ENCODE results near the gene NKX2-3.

Gene NKX2-3

GRCh38 chr10:99569253-99569939 lies 36.7 kb downstream of the NKX2-3 start:
- Histone ChIP-seq H3K36me3 (ENCODE audit: control insufficient read depth, insufficient read depth, low read length) (no peaks in the 10 kb centered on the region), H3K27me3 (ENCODE audit: insufficient read depth, low read length, poor library complexity) (no peaks in the 10 kb centered on the region), H3K18ac (ENCODE audit: low read length) (no peak overlapping the region), H3K79me1 (ENCODE audit: low read length) (no peaks in the 10 kb centered on the region), H3K27ac (ENCODE audit: low read depth, low read length) (no peak overlapping the region), H2BK120ac (ENCODE audit: low read depth, low read length) (no peak overlapping the region), H2BK15ac (replicated peaks; ENCODE audit: low read depth) (no peak overlapping the region), H3K4me2 (ENCODE audit: low read length) (no peak overlapping the region), H3K4ac (ENCODE audit: low read depth, low read length) (no peak overlapping the region), H3K56ac (ENCODE audit: low read length) (peak overlapping the region; percentile 44), H3K9ac (ENCODE audit: low read length) (no peak overlapping the region), H3K4me1 (ENCODE audit: control insufficient read depth, low read depth, low read length) (peaks cover 3% of the 10 kb centered on the region), H4K8ac (ENCODE audit: low read depth, low read length) (no peak overlapping the region), H3K79me2 (ENCODE audit: control insufficient read depth, insufficient read depth, low read length) (no peaks in the 10 kb centered on the region), H3K4me3 (ENCODE audit: low read length) (no peak overlapping the region), H4K5ac (ENCODE audit: low read length) (no peak overlapping the region), H3K23ac (ENCODE audit: low read length) (no peak overlapping the region), H2AK5ac (ENCODE audit: low read length) (no peak overlapping the region), H2BK5ac (ENCODE audit: low read length) (no peak overlapping the region)
- peak; percentile 50 for DNase-seq
- no CpG with 5 or more reads among the region's 11 CpGs for WGBS (ENCODE audit: extremely low coverage, insufficient coverage, low lambda C conversion rate)

- no peak overlapping the region for H3K56ac ChIP-seq (ENCODE audit: low read length)
- no peak overlapping the region for H3K9ac ChIP-seq (ENCODE audit: low read length)
- H3K4me1 ChIP-seq (ENCODE audit: control insufficient read depth, low read depth, low read length) = peaks cover 3% of the 10 kb centered on the region
- H4K8ac ChIP-seq (ENCODE audit: low read depth, low read length) = no peak overlapping the region
- H2AK5ac ChIP-seq (ENCODE audit: low read length) = no peak overlapping the region
- H3K27me3 ChIP-seq (ENCODE audit: insufficient read depth, low read length, poor library complexity) = no peaks in the 10 kb centered on the region
- no peak for DNase-seq
- no peaks in the 10 kb centered on the region for H3K36me3 ChIP-seq (ENCODE audit: control insufficient read depth, insufficient read depth, low read length)
- H2BK15ac ChIP-seq (replicated peaks; ENCODE audit: low read depth) = no peak overlapping the region
- H3K4ac ChIP-seq (ENCODE audit: low read depth, low read length) = no peak overlapping the region
- no peaks in the 10 kb centered on the region for H3K79me1 ChIP-seq (ENCODE audit: low read length)
- no peaks in the 10 kb centered on the region for H3K79me2 ChIP-seq (ENCODE audit: control insufficient read depth, insufficient read depth, low read length)
- H4K5ac ChIP-seq (ENCODE audit: low read length) = no peak overlapping the region
- H2BK5ac ChIP-seq (ENCODE audit: low read length) = no peak overlapping the region
- H3K4me2 ChIP-seq (ENCODE audit: low read length) = no peak overlapping the region
- H2BK120ac ChIP-seq (ENCODE audit: low read depth, low read length) = no peak overlapping the region
- H3K27ac ChIP-seq (ENCODE audit: low read depth, low read length) = no peak overlapping the region
- H3K4me3 ChIP-seq (ENCODE audit: low read length) = no peak overlapping the region
- H3K18ac ChIP-seq (ENCODE audit: low read length) = no peak overlapping the region
- no peak overlapping the region for H3K23ac ChIP-seq (ENCODE audit: low read length)
Observed at GRCh38 chr10:99569961-99570360, 37.2 kb downstream of the NKX2-3 start.

GRCh38 chr10:99571816-99572215 lies 39.1 kb downstream of the NKX2-3 start:
- Histone ChIP-seq H3K27ac (ENCODE audit: low read depth, low read length) (no peak overlapping the region), H3K4me3 (ENCODE audit: low read length) (no peak overlapping the region), H4K8ac (ENCODE audit: low read depth, low read length) (no peak overlapping the region), H3K27me3 (ENCODE audit: insufficient read depth, low read length, poor library complexity) (no peaks in the 10 kb centered on the region), H2BK5ac (ENCODE audit: low read length) (no peak overlapping the region), H3K4ac (ENCODE audit: low read depth, low read length) (no peak overlapping the region), H3K23ac (ENCODE audit: low read length) (no peak overlapping the region), H4K5ac (ENCODE audit: low read length) (no peak overlapping the region), H3K4me1 (ENCODE audit: control insufficient read depth, low read depth, low read length) (peaks cover 3% of the 10 kb centered on the region), H3K36me3 (ENCODE audit: control insufficient read depth, insufficient read depth, low read length) (no peaks in the 10 kb centered on the region), H3K9ac (ENCODE audit: low read length) (no peak overlapping the region), H3K56ac (ENCODE audit: low read length) (no peak overlapping the region), H3K4me2 (ENCODE audit: low read length) (no peak overlapping the region), H3K18ac (ENCODE audit: low read length) (no peak overlapping the region), H2BK120ac (ENCODE audit: low read depth, low read length) (no peak overlapping the region), H3K79me1 (ENCODE audit: low read length) (no peaks in the 10 kb centered on the region), H2AK5ac (ENCODE audit: low read length) (no peak overlapping the region), H2BK15ac (replicated peaks; ENCODE audit: low read depth) (no peak overlapping the region), H3K79me2 (ENCODE audit: control insufficient read depth, insufficient read depth, low read length) (no peaks in the 10 kb centered on the region)
- DNase-seq = no peak
- WGBS (ENCODE audit: extremely low coverage, insufficient coverage, low lambda C conversion rate) = no CpG with 5 or more reads among the region's 1 CpG

GRCh38 chr10:99573790-99574189 lies 41.0 kb downstream of the NKX2-3 start:
- Histone ChIP-seq H3K27me3 (ENCODE audit: insufficient read depth, low read length, poor library complexity) (no peaks in the 10 kb centered on the region), H3K4me3 (ENCODE audit: low read length) (no peak overlapping the region), H3K27ac (ENCODE audit: low read depth, low read length) (no peak overlapping the region), H4K5ac (ENCODE audit: low read length) (no peak overlapping the region), H3K36me3 (ENCODE audit: control insufficient read depth, insufficient read depth, low read length) (no peaks in the 10 kb centered on the region), H3K23ac (ENCODE audit: low read length) (no peak overlapping the region), H3K18ac (ENCODE audit: low read length) (no peak overlapping the region), H3K79me1 (ENCODE audit: low read length) (no peaks in the 10 kb centered on the region), H2BK15ac (replicated peaks; ENCODE audit: low read depth) (no peak overlapping the region), H3K79me2 (ENCODE audit: control insufficient read depth, insufficient read depth, low read length) (no peaks in the 10 kb centered on the region), H2BK5ac (ENCODE audit: low read length) (no peak overlapping the region), H3K4me1 (ENCODE audit: control insufficient read depth, low read depth, low read length) (peaks cover 3% of the 10 kb centered on the region), H3K4ac (ENCODE audit: low read depth, low read length) (no peak overlapping the region), H3K4me2 (ENCODE audit: low read length) (no peak overlapping the region), H2AK5ac (ENCODE audit: low read length) (no peak overlapping the region), H4K8ac (ENCODE audit: low read depth, low read length) (no peak overlapping the region), H2BK120ac (ENCODE audit: low read depth, low read length) (no peak overlapping the region), H3K56ac (ENCODE audit: low read length) (no peak overlapping the region), H3K9ac (ENCODE audit: low read length) (no peak overlapping the region)
- no peak for DNase-seq
- no CpG with 5 or more reads among the region's 5 CpGs for WGBS (ENCODE audit: extremely low coverage, insufficient coverage, low lambda C conversion rate)

- Histone ChIP-seq H3K56ac (ENCODE audit: low read length) (no peak overlapping the region), H2BK15ac (replicated peaks; ENCODE audit: low read depth) (no peak overlapping the region), H3K36me3 (ENCODE audit: control insufficient read depth, insufficient read depth, low read length) (no peaks in the 10 kb centered on the region), H3K27ac (ENCODE audit: low read depth, low read length) (no peak overlapping the region), H4K5ac (ENCODE audit: low read length) (no peak overlapping the region), H3K23ac (ENCODE audit: low read length) (no peak overlapping the region), H2BK5ac (ENCODE audit: low read length) (no peak overlapping the region), H3K4ac (ENCODE audit: low read depth, low read length) (no peak overlapping the region), H3K79me2 (ENCODE audit: control insufficient read depth, insufficient read depth, low read length) (no peaks in the 10 kb centered on the region), H3K4me3 (ENCODE audit: low read length) (no peak overlapping the region), H3K4me1 (ENCODE audit: control insufficient read depth, low read depth, low read length) (no peaks in the 10 kb centered on the region), H3K27me3 (ENCODE audit: insufficient read depth, low read length, poor library complexity) (no peaks in the 10 kb centered on the region), H3K9ac (ENCODE audit: low read length) (no peak overlapping the region), H4K8ac (ENCODE audit: low read depth, low read length) (no peak overlapping the region), H3K18ac (ENCODE audit: low read length) (no peak overlapping the region), H2BK120ac (ENCODE audit: low read depth, low read length) (no peak overlapping the region), H3K79me1 (ENCODE audit: low read length) (no peaks in the 10 kb centered on the region), H3K4me2 (ENCODE audit: low read length) (no peak overlapping the region), H2AK5ac (ENCODE audit: low read length) (no peak overlapping the region)
- WGBS (ENCODE audit: extremely low coverage, insufficient coverage, low lambda C conversion rate) = no CpG with 5 or more reads among the region's 1 CpG
- DNase-seq = no peak
Observed at GRCh38 chr10:99579971-99580370, 47.2 kb downstream of the NKX2-3 start.

GRCh38 chr10:99582255-99582770 lies 49.6 kb downstream of the NKX2-3 start:
- H3K27ac ChIP-seq (ENCODE audit: low read depth, low read length) = no peak overlapping the region
- no peaks in the 10 kb centered on the region for H3K79me1 ChIP-seq (ENCODE audit: low read length)
- no peak overlapping the region for H3K9ac ChIP-seq (ENCODE audit: low read length)
- no peak overlapping the region for H2BK15ac ChIP-seq (replicated peaks; ENCODE audit: low read depth)
- no peaks in the 10 kb centered on the region for H3K79me2 ChIP-seq (ENCODE audit: control insufficient read depth, insufficient read depth, low read length)
- WGBS (ENCODE audit: extremely low coverage, insufficient coverage, low lambda C conversion rate) = no CpG with 5 or more reads among the region's 6 CpGs
- H3K18ac ChIP-seq (ENCODE audit: low read length) = no peak overlapping the region
- no peak overlapping the region for H3K4me2 ChIP-seq (ENCODE audit: low read length)
- no peak overlapping the region for H2BK5ac ChIP-seq (ENCODE audit: low read length)
- no peak overlapping the region for H3K23ac ChIP-seq (ENCODE audit: low read length)
- no peak overlapping the region for H4K8ac ChIP-seq (ENCODE audit: low read depth, low read length)
- no peak for DNase-seq
- no peaks in the 10 kb centered on the region for H3K4me1 ChIP-seq (ENCODE audit: control insufficient read depth, low read depth, low read length)
- H3K4ac ChIP-seq (ENCODE audit: low read depth, low read length) = no peak overlapping the region
- H3K4me3 ChIP-seq (ENCODE audit: low read length) = no peak overlapping the region
- no peaks in the 10 kb centered on the region for H3K27me3 ChIP-seq (ENCODE audit: insufficient read depth, low read length, poor library complexity)
- no peak overlapping the region for H2BK120ac ChIP-seq (ENCODE audit: low read depth, low read length)
- H3K36me3 ChIP-seq (ENCODE audit: control insufficient read depth, insufficient read depth, low read length) = no peaks in the 10 kb centered on the region
- H2AK5ac ChIP-seq (ENCODE audit: low read length) = no peak overlapping the region
- no peak overlapping the region for H3K56ac ChIP-seq (ENCODE audit: low read length)
- no peak overlapping the region for H4K5ac ChIP-seq (ENCODE audit: low read length)

Data from mesendoderm (in vitro differentiated cells).